GM18909 (cell line): ENCODE measurements around the gene DNAAF1.
"Not testable (repeated sequence)": the region's sequence is repeated elsewhere in the genome, so short reads cannot be mapped to it uniquely, and the experiment has no call there.

Experiments used
- ATAC-seq: cut with Tn5 transposase; IDR thresholded peaks from one replicate; pipeline ENCODE4 v1.9.1; 2021; ENCODE audit warnings: mild to moderate bottlenecking; ENCODE audit not compliant: unreplicated experiment, poor library complexity

The DNAAF1 gene

DNA sequence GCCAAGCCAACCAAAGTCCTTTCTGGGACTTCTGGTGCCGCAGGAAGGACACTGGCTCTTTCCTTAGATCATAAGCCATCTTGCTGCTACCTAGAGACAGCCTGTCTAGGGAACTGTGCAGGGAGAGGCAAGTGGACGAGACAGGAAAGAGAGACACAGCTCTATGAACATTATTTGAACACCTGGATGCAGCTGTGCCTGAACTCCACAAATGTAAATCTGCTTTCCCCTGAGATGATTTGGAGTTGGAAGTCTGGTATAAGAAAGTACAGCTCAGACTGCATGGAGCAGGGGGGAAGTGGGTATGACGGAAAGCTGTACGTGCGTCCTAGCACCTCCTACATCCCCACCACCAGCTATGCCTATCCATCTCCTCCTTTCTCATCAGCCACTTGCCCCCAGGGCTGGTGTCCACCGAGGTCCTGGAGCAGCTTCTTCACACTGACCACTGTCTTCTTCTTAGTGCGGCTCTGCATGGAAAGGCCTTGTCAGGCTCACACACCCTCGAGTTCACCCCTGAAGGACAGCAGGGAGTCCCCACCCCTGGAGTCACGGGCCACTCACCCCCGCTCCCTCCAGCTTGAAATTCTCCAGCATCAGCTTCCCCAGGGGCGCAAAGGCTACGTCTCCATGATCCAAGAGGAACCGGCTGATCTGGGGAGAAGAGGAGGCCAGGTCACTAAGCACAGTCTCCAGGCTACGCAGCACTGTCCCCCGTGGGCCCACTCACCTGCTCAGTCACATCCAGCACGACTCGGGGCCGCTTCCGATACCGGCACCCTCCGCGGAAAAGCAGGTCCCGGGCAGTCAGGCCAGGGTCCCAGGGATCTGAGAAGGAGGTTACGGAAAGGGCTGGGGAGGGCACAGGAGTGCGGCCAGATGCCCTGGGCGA is 37.8 kb downstream of the DNAAF1 start:
- no peak for ATAC-seq

GRCh38 chr16:84183572-84183875 is 38.4 kb downstream of the DNAAF1 start:
- ATAC-seq, result no peak

GRCh38 chr16:84183911-84184591 is 38.9 kb downstream of the DNAAF1 start:
- no peak for ATAC-seq

- no peak for ATAC-seq
Measured at GRCh38 chr16:84184775-84185174, 39.7 kb downstream of the DNAAF1 start.

DNA sequence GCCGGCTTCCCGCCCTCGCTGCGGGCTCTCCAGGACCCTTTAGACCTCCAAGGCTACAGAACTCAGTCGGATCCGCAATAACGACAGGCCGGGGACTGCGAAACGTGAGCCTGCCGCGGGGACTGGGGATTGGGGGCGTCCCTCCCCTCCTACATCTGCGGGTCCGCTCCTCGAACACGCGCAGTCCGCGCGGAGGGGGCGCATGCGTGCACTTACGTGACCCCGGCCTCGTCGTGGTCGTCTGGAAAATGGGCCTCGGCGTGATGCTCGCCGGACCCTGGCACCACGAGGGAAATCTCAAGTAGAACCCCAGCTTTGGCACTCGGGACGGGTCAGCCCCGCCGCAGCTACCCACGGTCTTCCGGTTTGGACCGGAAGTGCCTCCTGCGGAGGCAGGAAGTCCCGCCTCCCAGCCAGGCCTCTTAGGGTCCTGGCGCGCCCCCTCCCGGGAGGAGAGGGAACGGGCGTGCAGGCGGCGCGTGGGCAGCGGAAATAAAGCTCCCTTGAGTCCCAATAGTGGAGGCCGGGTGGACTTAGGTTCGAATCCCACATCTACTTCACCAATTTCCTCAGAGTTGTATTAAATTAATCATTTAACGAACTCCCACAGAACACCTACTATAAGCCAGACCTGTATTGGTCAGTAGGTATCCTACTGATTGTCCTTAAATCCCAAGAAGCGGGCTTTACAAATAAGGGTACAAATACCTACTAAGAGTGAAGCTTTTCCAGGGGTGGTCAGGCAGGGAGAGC is 41.8 kb downstream of the DNAAF1 start, which contains the start of gene TAF1C:
Gene TAF1C, minus strand, starts transcription at position 373 of the 753 bp plus-strand sequence. CDS start 2,069 bp downstream, outside the sequence.
- ATAC-seq, result peak; percentile 96

- no peak for ATAC-seq
Measured at GRCh38 chr16:84190731-84191388, 45.8 kb downstream of the DNAAF1 start, which contains the start of gene ADAD2. Gene ADAD2, plus strand, starts transcription at chr16:84191157. Its CDS starts 74 bp downstream, at chr16:84191231.

DNA sequence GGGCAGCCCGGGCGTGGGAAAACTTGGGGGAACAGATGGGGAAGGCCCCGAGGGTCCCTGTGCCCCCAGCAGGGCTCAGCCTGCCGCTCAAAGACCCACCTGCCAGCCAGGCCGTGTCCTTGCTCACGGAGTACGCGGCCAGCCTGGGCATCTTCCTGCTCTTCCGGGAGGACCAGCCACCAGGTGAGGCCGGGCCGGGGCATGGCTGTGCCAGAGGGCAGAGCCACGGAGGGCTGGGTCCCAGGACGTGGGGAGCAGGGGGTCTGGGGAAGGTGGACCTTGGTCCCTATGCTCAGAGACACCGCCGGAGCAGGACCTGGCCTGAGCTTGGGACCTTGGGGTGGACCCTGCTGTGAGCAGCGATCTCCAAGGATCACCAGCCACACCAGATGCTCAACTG is 46.4 kb downstream of the DNAAF1 start:
- ATAC-seq, result no peak

DNA sequence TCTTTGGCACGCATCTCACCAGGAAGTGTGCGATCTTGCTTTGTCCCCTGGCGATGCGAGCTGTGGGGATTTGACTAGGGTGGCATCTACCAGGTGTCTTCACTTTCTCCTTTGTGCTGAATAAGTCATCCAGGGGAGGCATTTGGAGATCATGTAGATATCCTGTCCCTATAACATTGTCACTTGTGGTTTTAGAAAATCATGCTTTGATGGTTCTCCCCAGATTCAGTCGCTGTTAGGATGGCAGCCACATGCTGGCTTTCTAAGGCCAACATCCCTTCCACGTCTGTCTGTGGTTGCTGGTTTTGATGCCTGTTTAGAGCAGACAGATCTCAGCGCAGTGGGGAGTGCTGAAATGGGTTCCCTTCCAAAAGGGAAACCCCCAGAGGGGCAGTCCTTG is 48.4 kb downstream of the DNAAF1 start:
- no peak for ATAC-seq

DNA sequence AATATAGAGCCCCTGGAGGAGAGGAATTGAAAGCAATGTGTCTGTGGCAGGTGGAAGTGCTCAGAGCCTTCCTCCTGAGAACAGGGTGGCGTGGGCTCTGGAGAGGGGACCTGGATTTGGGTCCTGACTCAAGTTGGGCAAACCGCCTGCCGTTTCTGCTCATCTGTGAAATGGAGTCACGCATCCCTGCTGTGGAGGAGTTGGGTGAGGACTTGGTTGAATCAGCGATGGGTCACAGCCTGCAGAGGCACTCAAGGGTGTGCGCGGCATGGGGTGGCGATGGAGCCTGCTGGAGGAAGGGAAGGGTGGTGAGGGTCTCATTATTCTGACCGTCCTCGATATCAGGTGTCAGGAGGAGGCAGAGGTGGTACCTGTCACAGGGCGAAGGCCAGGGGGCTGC is 48.9 kb downstream of the DNAAF1 start:
- no peak for ATAC-seq

DNA sequence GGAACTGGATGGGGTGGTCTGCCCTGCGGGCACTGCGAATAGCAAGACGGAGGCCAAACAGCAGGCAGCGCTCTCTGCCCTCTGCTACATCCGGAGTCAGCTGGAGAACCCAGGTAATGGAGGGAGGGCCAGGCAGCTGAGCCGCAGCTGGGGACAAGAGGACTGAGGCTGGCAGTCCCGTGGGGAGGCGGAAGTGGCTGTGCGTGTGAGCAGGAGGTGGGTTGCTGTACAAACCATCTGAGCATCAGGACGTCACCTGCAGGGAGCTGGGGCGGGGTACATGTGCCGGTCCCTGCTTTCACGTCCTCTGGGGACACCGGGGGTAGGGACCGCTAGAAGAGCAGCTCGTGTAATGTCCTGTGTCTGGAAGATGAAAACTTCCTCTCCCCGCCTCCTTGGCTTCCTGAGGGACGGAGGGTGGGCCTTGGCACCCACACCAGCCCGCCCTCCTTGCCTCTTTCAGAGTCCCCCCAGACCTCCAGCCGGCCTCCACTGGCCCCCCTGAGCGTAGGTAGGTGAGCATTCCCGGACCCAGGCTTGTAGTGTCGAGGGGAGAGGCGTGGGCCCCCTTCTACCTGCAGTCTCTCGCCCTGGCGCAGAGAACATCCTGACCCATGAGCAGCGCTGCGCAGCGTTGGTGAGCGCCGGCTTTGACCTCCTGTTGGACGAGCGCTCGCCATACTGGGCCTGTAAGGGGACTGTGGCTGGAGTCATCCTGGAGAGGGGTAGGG is 49.5 kb downstream of the DNAAF1 start:
- peak; percentile 70 for ATAC-seq

DNA sequence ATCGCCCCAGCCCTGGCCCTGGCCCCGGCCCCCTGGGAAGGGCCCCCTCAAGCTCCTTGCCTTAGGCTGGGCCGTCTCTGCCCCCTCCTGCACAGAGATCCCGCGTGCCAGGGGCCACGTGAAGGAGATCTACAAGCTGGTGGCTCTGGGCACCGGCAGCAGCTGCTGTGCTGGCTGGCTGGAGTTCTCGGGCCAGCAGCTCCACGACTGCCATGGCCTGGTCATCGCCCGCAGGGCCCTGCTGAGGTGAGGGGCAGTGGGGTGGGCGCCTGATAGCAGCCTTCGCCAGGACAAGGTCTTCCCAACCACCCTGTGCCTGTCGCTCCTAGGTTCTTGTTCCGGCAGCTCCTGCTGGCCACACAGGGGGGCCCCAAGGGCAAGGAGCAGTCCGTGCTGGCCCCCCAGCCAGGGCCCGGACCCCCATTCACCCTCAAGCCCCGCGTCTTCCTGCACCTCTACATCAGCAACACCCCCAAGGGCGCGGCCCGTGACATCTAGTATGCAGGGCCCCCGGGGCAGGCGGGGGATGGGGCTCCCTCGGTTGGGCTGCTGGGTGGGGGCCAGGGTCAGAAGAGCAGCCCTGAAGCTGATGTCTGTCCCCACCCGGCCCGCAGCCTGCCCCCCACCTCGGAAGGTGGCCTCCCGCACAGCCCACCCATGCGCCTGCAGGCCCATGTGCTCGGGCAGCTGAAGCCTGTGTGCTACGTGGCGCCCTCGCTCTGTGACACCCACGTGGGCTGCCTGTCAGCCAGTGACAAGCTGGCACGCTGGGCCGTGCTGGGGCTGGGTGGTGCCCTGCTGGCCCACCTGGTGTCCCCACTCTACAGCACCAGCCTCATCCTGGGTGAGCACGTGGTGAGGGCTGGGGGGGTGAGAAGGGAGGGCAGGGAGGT is 50.3 kb downstream of the DNAAF1 start:
- ATAC-seq, result no peak

- ATAC-seq, result no peak
Measured at GRCh38 chr16:84196101-84196500, 51.0 kb downstream of the DNAAF1 start.

DNA sequence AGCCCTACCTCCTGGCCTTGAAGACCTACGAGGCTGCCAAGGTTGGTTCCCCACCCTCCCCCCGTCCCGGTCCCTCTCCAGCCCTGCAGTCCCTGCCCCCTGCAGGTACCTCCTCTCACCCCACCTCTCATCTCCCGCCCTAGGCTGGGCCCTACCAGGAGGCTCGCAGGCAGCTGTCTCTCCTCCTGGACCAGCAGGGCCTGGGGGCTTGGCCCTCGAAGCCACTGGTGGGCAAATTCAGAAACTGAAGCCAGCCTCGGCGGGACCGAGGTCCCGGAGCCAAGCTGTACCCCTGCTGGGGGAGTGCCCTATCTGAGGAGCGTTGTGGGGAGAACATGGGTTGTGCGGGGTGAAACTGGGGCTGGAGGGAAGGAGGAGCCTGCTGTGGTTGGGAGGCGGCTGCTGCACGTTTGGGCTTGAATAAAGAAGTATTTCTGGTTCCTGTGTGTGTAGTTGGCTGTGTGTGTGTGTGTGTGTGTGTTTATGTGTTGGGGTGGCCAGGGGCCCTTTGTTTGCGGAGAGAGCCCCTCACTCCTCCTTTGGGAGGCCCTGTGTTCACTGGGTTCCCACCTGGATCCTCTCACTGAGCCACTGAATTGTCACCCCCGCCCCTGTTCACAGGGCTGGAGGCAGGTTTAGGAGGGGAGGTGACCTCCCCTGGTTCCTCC is 51.8 kb downstream of the DNAAF1 start:
- no peak for ATAC-seq

GRCh38 chr16:84197466-84198128 is 52.5 kb downstream of the DNAAF1 start:
- no peak for ATAC-seq

- no peak for ATAC-seq
Measured at GRCh38 chr16:84198401-84198800, 53.3 kb downstream of the DNAAF1 start.

DNA sequence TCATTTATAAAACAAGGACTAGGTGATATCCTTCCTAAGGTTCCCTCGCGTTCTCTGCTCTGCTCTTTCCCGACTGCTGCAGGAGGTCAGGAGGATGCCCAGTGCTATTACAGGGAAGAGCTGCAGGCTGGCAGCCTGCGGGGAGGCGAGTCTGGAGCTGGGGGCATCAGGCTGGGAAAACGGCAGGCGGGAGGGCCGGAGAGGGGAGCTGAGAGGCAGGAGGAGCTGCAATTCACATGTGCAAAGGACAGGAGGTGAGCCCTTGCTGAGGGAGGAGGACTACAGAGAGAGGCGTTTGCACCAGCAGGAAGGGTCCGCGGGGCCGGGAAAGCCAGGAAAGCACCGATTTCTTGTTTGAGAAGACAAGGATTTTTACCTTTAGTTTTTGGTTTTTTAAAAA is 54.0 kb downstream of the DNAAF1 start:
- ATAC-seq, result no peak

GRCh38 chr16:84199861-84200260 is 54.8 kb downstream of the DNAAF1 start:
- ATAC-seq, result no peak

DNA sequence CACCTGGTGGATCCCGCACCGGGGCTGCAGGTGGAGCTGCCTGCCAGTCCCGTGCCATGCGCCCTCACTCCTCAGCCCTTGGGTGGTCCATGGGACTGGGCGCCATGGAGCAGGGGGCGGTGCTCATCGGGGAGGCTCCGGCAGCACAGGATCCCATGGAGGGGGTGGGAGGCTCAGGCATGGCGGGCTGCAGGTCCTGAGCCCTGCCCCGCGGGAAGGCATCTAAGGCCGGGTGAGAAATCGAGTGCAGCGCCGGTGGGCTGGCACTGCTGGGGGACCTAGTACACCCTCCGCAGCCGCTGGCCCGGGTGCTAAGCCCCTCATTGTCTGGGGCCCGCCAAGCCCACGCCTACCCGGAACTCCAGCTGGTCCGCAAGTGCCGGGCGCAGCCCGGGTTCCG is 59.4 kb downstream of the DNAAF1 start:
- not testable (repeated sequence) for ATAC-seq
